SK-N-SH (cell line): ENCODE results near the gene BMP7.

Experiments
- CTCF ChIP-seq: fragments of 200-600 bp; sonication (generic); IDR thresholded peaks from 2 replicates; pipeline ENCODE4 v1.6.1; 2017; ENCODE audit warnings: antibody characterized with exemption, mild to moderate bottlenecking, moderate library complexity
- EP300 ChIP-seq, 2 experiments: IDR thresholded peaks; 2 replicates each; pipeline versions ENCODE4 v1.4.0 to v1.6.1; 2012; ENCODE audit warnings: borderline replicate concordance in 1 of 2, low read depth in 1 of 2, low read length in 1 of 2
- FOSL2 ChIP-seq: IDR thresholded peaks from 2 replicates; pipeline ENCODE4 v1.4.0; 2012; ENCODE audit warnings: low read depth, mild to moderate bottlenecking, moderate library complexity, borderline replicate concordance
- SIN3A ChIP-seq: IDR thresholded peaks from 2 replicates; pipeline ENCODE4 v1.6.1; 2012; ENCODE audit warnings: low read depth, mild to moderate bottlenecking, low read length, moderate library complexity, borderline replicate concordance
- ZBTB33 ChIP-seq: IDR thresholded peaks from 2 replicates; pipeline ENCODE4 v1.4.0; 2012; ENCODE audit warnings: low read depth, borderline replicate concordance

- no peak for TF ChIP-seq FOSL2
- no peak for TF ChIP-seq EP300 (IDR thresholded peaks at IDR 0.05; ENCODE audit: borderline replicate concordance in 1 of 2, low read depth in 1 of 2, low read length in 1 of 2)
- TF ChIP-seq CTCF: no peak
- no peak for TF ChIP-seq SIN3A
- no peak for TF ChIP-seq ZBTB33
These were observed 128.8 kb downstream of the BMP7 start for GRCh38 chr20:57137676-57138075.
